ENCODE measurements around the gene CKB. TPM values are rescaled to one million over a fixed set of nuclear protein-coding genes. Genes with fewer than 3 reads are reported as not detected.

The CKB gene
- total and polyA plus RNA-seq, 9 of the 15 experiments (the other 6 are each of a cell fraction or from before 2014, with no cell fraction given): 23.9 to 692 (median 132) TPM

GRCh38 chr14:103514596-103515421, 7.8 kb downstream of the CKB start:
- no peak for TF ChIP-seq CEBPZ (IDR thresholded peaks at IDR 0.05; ENCODE audit: borderline replicate concordance, low read depth, low read length)
- TF ChIP-seq POLR2G (IDR thresholded peaks at IDR 0.05; ENCODE audit: low read depth, low read length): peak; percentile 55; the same call in 1 of the 2 replicates
- in situ Hi-C loops (cut with MboI): no loop called here
- intact Hi-C loops (cut with micrococcal nuclease): loop anchor here (5.0 kb wide), 1 partner anchor 47 kb away; the partner anchor contains the start of genes BAG5 and COA8

More at GRCh38 chr14:103514596-103515421, 7.8 kb downstream of the CKB start:
- Histone ChIP-seq H3K4me3 (no peak overlapping the region), H3K36me3 (ENCODE audit: control insufficient read depth, insufficient read depth, low read length) (peaks cover 22% of the 10 kb centered on the region; the same call in 1 of the 3 replicates), H3K9me3 (replicated peaks; ENCODE audit: control insufficient read depth, insufficient read depth, low read depth, low read length) (no peaks in the 10 kb centered on the region), H2AFZ (ENCODE audit: low read depth, low read length) (no peak overlapping the region), H4K20me1 (replicated peaks; ENCODE audit: control insufficient read depth, insufficient read depth, low read length) (peaks cover 6% of the 10 kb centered on the region; the same call in 1 of the 2 replicates), H3K4me1 (replicated peaks in 1 of 2; ENCODE audit: control insufficient read depth in 2 of 2, insufficient read depth in 2 of 2, low read length in 2 of 2) (peaks cover 20 to 45% of the 10 kb centered on the region in 2 experiments), H3K27ac (ENCODE audit: extremely low read depth, low read depth, low read length) (no peak overlapping the region), H3K9me1 (ENCODE audit: control insufficient read depth, insufficient read depth, low read length) (no peaks in the 10 kb centered on the region), H3K27me3 (ENCODE audit: control insufficient read depth in 2 of 2, insufficient read depth in 2 of 2, low read length in 2 of 2) (no peaks in the 10 kb centered on the region), H3K4me2 (ENCODE audit: insufficient read depth, low read length) (no peak overlapping the region), H3K9ac (ENCODE audit: insufficient read depth in 1 of 2, low read depth in 2 of 2, low read length in 2 of 2) (peak overlapping the region in 1 of 2 experiments; percentile 58; a peak in 1 of 4 replicates), H3K79me2 (ENCODE audit: control insufficient read depth, insufficient read depth, low read length) (no peaks in the 10 kb centered on the region)
- DNase-seq (ENCODE audit: extremely low read depth in 1 of 4, low spot score in 3 of 4): no peak
- FAIRE-seq: no peak
- ChIA-PET CTCF (ENCODE audit: low intra/inter-chr PET ratio) (no interaction called here), POLR2A (interaction anchor here (0.7 kb wide), 1 partner anchor 17 kb away, joined by 3 read pairs; no protein-coding TSS in a partner anchor)
- 80% methylated on average over 7 of the region's 18 CpGs for WGBS (ENCODE audit: insufficient coverage, low coverage, missing lambda C conversion rate)
- no TSS peak for BruUV-seq (replicated peaks)
- no peak for ATAC-seq
